ENCODE results near the gene MDC1.
"Not testable (repeated sequence)": the region's sequence is repeated elsewhere in the genome, so short reads cannot be mapped to it uniquely, and the experiment has no call there.

Gene MDC1

GRCh38 chr6:30717129-30717844, at the start of gene MDC1:
Gene MDC1, minus strand, starts transcription at chr6:30717281. Its CDS starts 2,106 bp downstream, at chr6:30715175.
- H3K36me3 ChIP-seq (ENCODE audit: control insufficient read depth, insufficient read depth, low read length): no peaks in the 10 kb centered on the region
- H3K9me3 ChIP-seq (ENCODE audit: control insufficient read depth, low read length): no peaks in the 10 kb centered on the region
- H3K79me2 ChIP-seq: no peaks in the 10 kb centered on the region
- peak within 1 kb of the TSS; percentile 76 for H3K4me2 ChIP-seq (ENCODE audit: low read length)
- peak within 1 kb of the TSS; percentile 90 for H2AFZ ChIP-seq
- H3K4me3 ChIP-seq (ENCODE audit: low read depth, low read length): peak within 1 kb of the TSS; percentile 97
- no peaks in the 10 kb centered on the region for H3K27me3 ChIP-seq (ENCODE audit: control insufficient read depth, insufficient read depth, low read length)
- peak within 1 kb of the TSS; percentile 83 for H3K27ac ChIP-seq
- H3K9ac ChIP-seq: no peak within 1 kb of the TSS
- H3K4me1 ChIP-seq: peaks cover 15% of the 10 kb centered on the region
- TF ChIP-seq CTCF (IDR thresholded peaks at IDR 0.05): peak; percentile 42

- H2AFZ ChIP-seq: no peak overlapping the region
- H3K4me2 ChIP-seq (ENCODE audit: low read length): no peak overlapping the region
- no peak for TF ChIP-seq CTCF (IDR thresholded peaks at IDR 0.05)
- no peak overlapping the region for H3K4me3 ChIP-seq (ENCODE audit: low read depth, low read length)
- H3K9me3 ChIP-seq (ENCODE audit: control insufficient read depth, low read length): no peaks in the 10 kb centered on the region
- H3K79me2 ChIP-seq: no peaks in the 10 kb centered on the region
- no peaks in the 10 kb centered on the region for H3K36me3 ChIP-seq (ENCODE audit: control insufficient read depth, insufficient read depth, low read length)
- H3K27ac ChIP-seq: no peak overlapping the region
- H3K4me1 ChIP-seq: peaks cover 14% of the 10 kb centered on the region
- no peak overlapping the region for H3K9ac ChIP-seq
- H3K27me3 ChIP-seq (ENCODE audit: control insufficient read depth, insufficient read depth, low read length): no peaks in the 10 kb centered on the region
These were observed 49.5 kb upstream of the MDC1 start for GRCh38 chr6:30766461-30767157.

GRCh38 chr6:30765495-30765894, 48.4 kb upstream of the MDC1 start:
- H3K9ac ChIP-seq; H3K27me3 ChIP-seq (ENCODE audit: control insufficient read depth, insufficient read depth, low read length); H3K36me3 ChIP-seq (ENCODE audit: control insufficient read depth, insufficient read depth, low read length); H3K79me2 ChIP-seq; H3K27ac ChIP-seq; H3K4me2 ChIP-seq (ENCODE audit: low read length); H3K4me3 ChIP-seq (ENCODE audit: low read depth, low read length); H2AFZ ChIP-seq; H3K9me3 ChIP-seq (ENCODE audit: control insufficient read depth, low read length): not testable (repeated sequence)
- H3K4me1 ChIP-seq: peaks cover 14% of the 10 kb centered on the region

DNA sequence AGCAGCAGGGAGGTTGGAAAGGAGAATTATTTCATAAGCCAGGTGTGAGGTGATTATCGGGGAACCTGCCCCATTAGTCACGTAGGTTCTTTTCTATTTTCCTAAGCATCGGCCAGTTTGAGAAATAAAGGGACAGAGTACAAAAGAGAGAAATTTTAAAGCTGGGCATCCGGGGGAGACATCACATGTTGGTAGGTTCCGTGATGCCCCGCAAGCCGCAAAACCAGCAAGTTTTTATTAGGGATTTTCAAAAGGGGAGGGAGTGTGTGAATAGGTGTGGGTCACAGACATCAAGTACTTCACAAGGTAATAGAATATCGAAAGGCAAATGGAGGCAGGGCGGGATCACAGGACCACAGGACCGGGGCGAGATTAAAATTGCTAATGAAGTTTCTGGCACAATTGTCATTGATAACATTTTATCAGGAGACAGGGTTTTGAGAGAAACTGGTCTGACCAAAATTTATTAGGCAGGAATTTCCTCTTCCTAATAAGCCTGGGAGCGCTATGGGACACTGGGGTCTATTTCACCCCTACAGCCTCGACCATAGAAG, 47.5 kb upstream of the MDC1 start:
- not testable (repeated sequence) for H3K4me3 ChIP-seq (ENCODE audit: low read depth, low read length); H3K4me1 ChIP-seq; H3K4me2 ChIP-seq (ENCODE audit: low read length); H3K9me3 ChIP-seq (ENCODE audit: control insufficient read depth, low read length); H3K9ac ChIP-seq; H2AFZ ChIP-seq; H3K79me2 ChIP-seq; H3K27me3 ChIP-seq (ENCODE audit: control insufficient read depth, insufficient read depth, low read length); H3K27ac ChIP-seq; H3K36me3 ChIP-seq (ENCODE audit: control insufficient read depth, insufficient read depth, low read length)

DNA sequence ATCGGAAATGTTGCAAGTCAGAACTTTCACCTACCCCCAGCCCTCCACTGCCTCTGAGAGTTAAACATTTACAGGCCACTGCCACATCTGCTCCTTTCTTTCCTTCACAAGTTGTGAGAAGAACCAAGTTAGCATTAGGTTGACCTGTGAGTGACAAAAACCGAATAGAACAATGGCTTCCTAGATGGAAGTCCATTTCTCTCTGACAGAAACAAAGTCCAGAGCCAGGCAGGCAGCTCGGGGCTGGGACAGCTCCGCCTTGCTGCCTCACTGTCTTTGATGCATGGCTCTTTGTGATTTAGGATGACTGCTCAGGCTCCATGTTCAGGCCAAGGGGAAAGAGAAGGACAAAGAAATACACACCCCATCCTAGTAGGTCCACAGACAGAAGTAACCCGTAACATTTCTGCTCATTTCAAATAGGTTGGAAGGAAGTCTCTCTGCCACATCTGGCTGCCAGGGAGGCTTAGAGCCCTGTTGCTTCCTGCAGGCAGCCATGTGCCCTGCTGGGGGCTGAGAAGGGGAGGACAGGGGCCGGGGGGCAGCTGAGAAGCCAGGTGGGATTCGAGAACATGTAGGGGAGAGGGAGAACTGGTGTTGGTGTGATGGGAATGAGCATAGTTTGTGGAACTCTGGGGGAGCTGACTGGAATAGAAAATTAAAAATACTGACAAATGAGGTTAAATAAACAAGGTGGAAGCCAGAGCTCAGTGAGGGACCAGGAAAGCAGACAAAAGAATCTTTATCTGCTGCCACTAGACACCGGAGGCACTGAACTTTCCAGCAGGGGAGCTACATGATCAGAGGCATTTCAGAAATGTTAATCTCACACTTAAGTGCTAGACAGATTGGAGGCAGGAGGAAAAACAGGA, 46.8 kb upstream of the MDC1 start:
- H3K36me3 ChIP-seq (ENCODE audit: control insufficient read depth, insufficient read depth, low read length): no peaks in the 10 kb centered on the region

More for the DNA sequence above, 46.8 kb upstream of the MDC1 start:
- Histone ChIP-seq H3K9ac (no peak overlapping the region), H3K27ac (no peak overlapping the region), H3K4me1 (peaks cover under 1% of the 10 kb centered on the region), H3K4me2 (ENCODE audit: low read length) (no peak overlapping the region), H2AFZ (peak overlapping the region; percentile 14), H3K9me3 (ENCODE audit: control insufficient read depth, low read length) (no peaks in the 10 kb centered on the region), H3K4me3 (ENCODE audit: low read depth, low read length) (no peak overlapping the region), H3K27me3 (ENCODE audit: control insufficient read depth, insufficient read depth, low read length) (no peaks in the 10 kb centered on the region), H3K79me2 (no peaks in the 10 kb centered on the region)
- no peak for TF ChIP-seq CTCF (IDR thresholded peaks at IDR 0.05)
